ENCODE measurements around the gene LHFPL2. TPM values are rescaled to one million over a fixed set of nuclear protein-coding genes. Genes with fewer than 3 reads are reported as not detected.

The LHFPL2 gene
- total and polyA plus RNA-seq, 7 donors: 1.1 to 6.4 (median 3.6) TPM

GRCh38 chr5:78553580-78554353 is 94.8 kb downstream of the LHFPL2 start:
- H3K4me3 ChIP-seq: no peak overlapping the region
- H3K27ac ChIP-seq: no peak overlapping the region
- no peak for TF ChIP-seq CTCF (IDR thresholded peaks at IDR 0.05)
- intact Hi-C loops (cut with DNase I): no loop called here
- H3K27me3 ChIP-seq (ENCODE audit: insufficient read depth in 3 of 3, low read length in 2 of 3): no peaks in the 10 kb centered on the region
- no peaks in the 10 kb centered on the region for H3K9me3 ChIP-seq
- H3K36me3 ChIP-seq (ENCODE audit: insufficient read depth in 1 of 2, low read depth in 1 of 2): no peaks in the 10 kb centered on the region
- DNase-seq: no peak
- ATAC-seq: no peak
- WGBS, 3 donors: 75 to 83% (median 78%) methylated on average over 14 of the region's 14 CpGs
- peaks cover 5% of the 10 kb centered on the region for H3K4me1 ChIP-seq

DNA sequence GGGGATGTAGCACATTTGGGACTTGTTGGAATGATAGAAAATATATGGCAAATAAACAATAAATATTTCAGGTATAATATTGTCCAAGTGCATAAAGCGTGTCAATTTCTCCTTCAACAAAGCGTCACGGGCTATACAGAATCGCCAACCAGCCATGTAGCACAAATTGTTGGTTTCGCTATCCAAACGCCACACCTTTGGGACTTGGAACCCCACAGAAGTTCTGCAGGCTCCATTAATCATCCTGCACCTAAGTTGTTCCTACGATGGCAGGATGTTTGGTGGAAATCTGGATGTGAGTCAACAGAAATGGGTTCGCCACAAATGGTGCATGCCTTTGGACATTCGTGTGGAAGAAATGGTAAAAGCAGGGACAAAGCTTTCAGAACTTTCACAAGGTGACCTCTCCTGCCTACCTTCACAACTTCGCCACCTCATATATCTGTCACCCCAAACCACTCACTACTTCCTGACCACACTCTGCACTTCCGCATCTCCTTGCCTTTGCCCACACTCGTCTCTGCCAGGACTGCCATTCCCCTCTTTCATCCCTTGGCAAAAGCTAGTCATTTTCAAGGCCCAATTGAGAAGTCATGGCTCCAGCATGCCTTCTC is 95.7 kb downstream of the LHFPL2 start:
- 84 to 90% (median 84%) methylated on average over 12 of the region's 12 CpGs for WGBS, 3 donors
- H3K27me3 ChIP-seq (ENCODE audit: insufficient read depth in 3 of 3, low read length in 2 of 3): no peaks in the 10 kb centered on the region
- no peaks in the 10 kb centered on the region for H3K36me3 ChIP-seq (ENCODE audit: insufficient read depth in 1 of 2, low read depth in 1 of 2)
- no peak overlapping the region for H3K27ac ChIP-seq
- H3K4me1 ChIP-seq: peaks cover 12% of the 10 kb centered on the region
- no peak overlapping the region for H3K4me3 ChIP-seq
- intact Hi-C loops (cut with DNase I): no loop called here
- ATAC-seq: no peak
- DNase-seq: no peak
- H3K9me3 ChIP-seq: no peaks in the 10 kb centered on the region
- no peak for TF ChIP-seq CTCF (IDR thresholded peaks at IDR 0.05)

- TF ChIP-seq CTCF (IDR thresholded peaks at IDR 0.05): no peak
- 71 to 79% (median 75%) methylated on average over 2 of the region's 2 CpGs for WGBS, 3 donors
- intact Hi-C loops (cut with DNase I): no loop called here
- DNase-seq (no peak), ATAC-seq (no peak)
- no peaks in the 10 kb centered on the region for H3K36me3 ChIP-seq (ENCODE audit: insufficient read depth in 1 of 2, low read depth in 1 of 2)
- H3K27ac ChIP-seq: no peak overlapping the region
- no peaks in the 10 kb centered on the region for H3K9me3 ChIP-seq
- no peaks in the 10 kb centered on the region for H3K27me3 ChIP-seq (ENCODE audit: insufficient read depth in 3 of 3, low read length in 2 of 3)
- H3K4me3 ChIP-seq: no peak overlapping the region
- H3K4me1 ChIP-seq: peaks cover 24% of the 10 kb centered on the region
Observed at GRCh38 chr5:78550891-78551290, 97.7 kb downstream of the LHFPL2 start.

GRCh38 chr5:78549043-78549442 is 99.5 kb downstream of the LHFPL2 start:
- TF ChIP-seq CTCF (IDR thresholded peaks at IDR 0.05): no peak
- peak overlapping the region; percentile 78 for H3K27ac ChIP-seq
- H3K27me3 ChIP-seq (ENCODE audit: insufficient read depth in 3 of 3, low read length in 2 of 3): no peaks in the 10 kb centered on the region
- H3K36me3 ChIP-seq (ENCODE audit: insufficient read depth in 1 of 2, low read depth in 1 of 2): no peaks in the 10 kb centered on the region
- no peaks in the 10 kb centered on the region for H3K9me3 ChIP-seq
- 69 to 85% (median 71%) methylated on average over 5 of the region's 5 CpGs for WGBS, 3 donors
- H3K4me3 ChIP-seq: no peak overlapping the region
- DNase-seq: peak in 1 of 2 donors; percentile 39
- peaks cover 19% of the 10 kb centered on the region for H3K4me1 ChIP-seq
- peak in 3 of 4 donors; percentile 25 to 52 (median 34) for ATAC-seq
- intact Hi-C loops (cut with DNase I): no loop called here
